GM19328 (cell line): ENCODE data around the gene SLC36A3.
A peak's percentile ranks its signal among the peaks of the same experiment; 100 is the strongest.
"Not testable (repeated sequence)": the region's sequence is repeated elsewhere in the genome, so short reads cannot be mapped to it uniquely, and the experiment has no call there.

Source experiments
- ATAC-seq: cut with Tn5 transposase; IDR thresholded peaks from one replicate; pipeline ENCODE4 v1.9.1; 2021; ENCODE audit warnings: mild to moderate bottlenecking, moderate library complexity; ENCODE audit not compliant: unreplicated experiment

Gene SLC36A3

GRCh38 chr5:151309266-151309665 is 5.7 kb upstream of the SLC36A3 start:
- not testable (repeated sequence) for ATAC-seq

DNA sequence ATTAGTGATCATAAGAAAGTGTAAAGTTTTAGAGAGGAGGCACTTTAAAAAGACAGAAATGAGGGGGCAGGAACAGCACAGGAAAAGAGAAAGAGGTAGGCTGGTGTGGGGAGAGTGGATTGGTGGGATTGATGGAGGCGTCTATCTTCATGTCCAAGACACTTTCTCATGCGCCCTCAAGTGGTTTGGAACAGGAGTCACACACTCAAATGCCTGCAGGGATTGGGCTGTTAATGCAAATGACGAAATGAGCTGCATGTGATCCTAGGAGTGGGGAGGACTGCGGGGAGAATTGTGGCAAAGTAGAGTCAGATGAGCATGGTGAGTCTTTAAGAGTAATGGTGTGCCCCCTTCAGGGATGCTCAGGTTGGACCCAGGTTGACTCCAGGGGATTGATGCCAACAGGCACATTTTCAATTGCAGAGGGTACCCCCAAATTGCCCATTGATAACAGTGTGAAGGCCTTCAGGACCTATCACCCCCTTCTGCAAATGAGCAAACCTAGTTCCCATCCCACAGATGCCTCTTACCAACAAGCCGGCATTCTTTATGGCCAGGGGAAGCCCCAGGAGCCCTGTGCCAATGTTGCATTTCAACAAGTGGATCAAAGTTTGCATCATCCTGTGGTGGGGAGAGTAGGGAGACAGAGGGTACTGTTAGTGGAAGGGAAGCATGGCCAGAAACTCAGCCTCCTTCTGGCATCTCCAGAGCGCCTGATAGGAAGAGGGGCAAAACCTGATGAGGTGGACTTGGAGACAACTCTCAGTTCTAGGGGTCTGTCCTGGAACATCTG is 5.3 kb downstream of the SLC36A3 start:
- ATAC-seq, result no peak

DNA sequence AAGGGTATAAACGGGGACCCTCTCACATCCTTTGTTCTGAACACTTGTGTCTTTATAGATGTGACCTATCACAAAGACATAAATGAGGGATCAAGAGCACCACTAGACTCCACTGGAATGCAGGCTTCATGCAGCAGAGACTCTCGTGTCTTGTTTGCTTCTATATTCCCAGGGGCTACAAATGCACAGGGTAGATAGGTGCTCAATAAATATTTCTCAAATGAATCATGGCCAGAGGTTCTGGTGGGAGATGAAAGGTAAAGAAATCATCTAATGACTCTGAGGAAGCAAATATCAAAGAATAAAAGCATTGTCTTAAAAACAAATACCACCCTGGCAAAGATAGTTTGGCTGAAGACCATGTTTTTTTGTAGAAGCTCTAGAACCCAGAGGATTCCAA is 6.6 kb downstream of the SLC36A3 start:
- no peak for ATAC-seq

- ATAC-seq, result no peak
Observed at GRCh38 chr5:151296478-151296830, 7.1 kb downstream of the SLC36A3 start.

- no peak for ATAC-seq
Observed at GRCh38 chr5:151295791-151296477, 7.6 kb downstream of the SLC36A3 start.

DNA sequence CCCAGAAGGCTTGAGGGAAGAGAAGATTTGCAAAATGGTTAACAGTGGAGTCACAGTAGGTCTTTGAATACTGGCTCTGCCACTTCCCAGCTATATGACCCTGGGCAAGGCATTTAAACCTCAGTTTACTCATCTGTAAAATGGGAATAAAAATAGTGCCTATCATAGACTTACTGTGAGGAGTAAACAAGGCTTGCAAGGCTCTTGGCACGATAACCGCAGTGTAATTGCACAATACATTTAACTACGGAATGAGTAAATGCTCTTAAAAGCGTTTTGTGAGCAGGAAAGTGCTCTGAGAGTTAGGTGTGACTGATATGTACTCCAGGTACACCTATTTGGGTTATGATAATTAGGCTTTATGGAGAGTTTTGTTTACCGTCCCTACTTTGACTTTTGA is 8.4 kb downstream of the SLC36A3 start:
- no peak for ATAC-seq

DNA sequence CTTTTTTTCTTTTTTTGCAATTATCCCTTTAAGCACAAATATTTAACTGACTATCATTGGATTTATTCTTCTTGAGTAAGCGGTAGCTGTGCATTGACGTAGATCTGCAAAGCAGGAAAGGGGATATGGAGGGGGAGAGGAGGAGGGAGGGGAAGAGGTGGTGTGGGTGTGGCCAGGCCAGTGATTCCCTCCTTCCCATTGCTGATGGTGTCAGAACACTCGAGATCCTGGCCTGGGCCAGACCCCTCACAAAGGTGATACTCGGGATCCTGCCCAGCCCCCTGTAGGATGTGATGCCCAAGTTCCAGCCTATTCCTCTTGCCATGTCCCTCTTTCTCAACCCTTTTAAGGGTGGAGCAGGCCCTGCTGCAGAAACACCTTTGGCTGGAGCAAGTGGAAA is 9.9 kb downstream of the SLC36A3 start:
- no peak for ATAC-seq

- no peak for ATAC-seq
Observed at GRCh38 chr5:151288180-151288579, 15.4 kb downstream of the SLC36A3 start.

DNA sequence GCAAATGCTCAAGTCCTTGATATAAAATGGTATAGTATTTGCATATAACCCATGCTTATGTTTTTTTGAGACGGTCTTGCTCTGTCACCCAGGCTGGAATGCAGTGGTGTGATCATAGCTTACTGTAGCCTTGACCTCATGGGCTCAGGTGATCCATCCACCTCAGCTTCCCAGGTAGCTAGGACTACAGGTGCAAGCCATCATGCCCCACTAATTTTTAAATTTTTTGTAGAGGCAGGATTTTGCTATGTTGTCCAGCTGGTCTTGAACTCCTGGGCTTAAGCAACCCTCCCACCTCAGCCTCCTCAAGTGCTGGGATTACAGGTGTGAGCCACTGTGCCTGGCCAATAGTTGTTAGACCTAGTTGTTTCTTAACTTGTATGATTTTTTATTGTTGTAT is 17.3 kb downstream of the SLC36A3 start:
- no peak for ATAC-seq

DNA sequence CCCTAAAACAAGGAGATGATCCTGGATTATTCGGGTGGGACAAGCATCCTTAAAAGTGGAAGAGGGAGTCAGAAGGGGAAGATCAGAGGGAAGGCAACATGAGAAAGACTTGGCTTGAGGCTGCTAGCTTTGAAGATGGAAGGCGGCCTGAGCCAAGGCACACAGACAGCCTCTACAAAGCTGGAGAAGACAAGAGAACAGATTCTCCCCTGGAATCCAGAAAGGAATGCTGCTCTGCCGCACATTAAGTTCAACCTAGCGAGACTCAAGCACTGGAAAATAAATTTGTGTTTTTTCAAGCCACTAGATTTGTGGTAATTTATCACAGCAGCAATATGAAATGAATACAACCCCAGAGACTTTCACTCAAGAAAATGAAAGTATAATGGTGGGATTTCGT is 17.9 kb downstream of the SLC36A3 start:
- ATAC-seq, result no peak

DNA sequence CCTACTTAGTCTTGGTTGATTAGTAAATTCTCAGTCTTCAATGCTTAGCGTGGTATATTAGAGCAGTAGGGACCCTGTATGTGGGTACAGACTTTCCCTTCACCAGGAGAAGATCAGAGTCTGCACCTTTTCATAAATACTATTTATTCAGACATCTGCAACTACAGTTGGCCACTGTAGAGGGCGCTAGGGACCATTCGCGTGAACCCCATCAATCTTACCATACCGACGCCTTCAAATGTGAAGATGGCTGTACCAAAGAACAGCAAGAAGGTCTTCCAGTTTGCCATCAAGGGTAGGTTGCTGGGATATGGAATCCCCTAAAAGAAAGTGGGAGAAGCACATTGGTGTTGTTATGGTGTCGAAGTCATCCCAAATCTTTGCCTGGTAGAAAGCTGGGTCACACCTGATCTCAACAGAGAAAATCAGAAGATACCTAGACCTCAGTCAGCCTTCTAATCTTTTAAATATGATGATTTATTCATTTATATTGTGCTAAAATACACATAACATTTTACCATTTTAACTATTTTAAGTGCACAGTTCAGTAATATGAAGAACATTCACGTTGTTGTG is 19.1 kb downstream of the SLC36A3 start:
- no peak for ATAC-seq

- ATAC-seq, result no peak
Observed at GRCh38 chr5:151283120-151283825, 20.3 kb downstream of the SLC36A3 start.

GRCh38 chr5:151281001-151281639 is 22.4 kb downstream of the SLC36A3 start:
- no peak for ATAC-seq

GRCh38 chr5:151280443-151280842 is 23.1 kb downstream of the SLC36A3 start:
- no peak for ATAC-seq

DNA sequence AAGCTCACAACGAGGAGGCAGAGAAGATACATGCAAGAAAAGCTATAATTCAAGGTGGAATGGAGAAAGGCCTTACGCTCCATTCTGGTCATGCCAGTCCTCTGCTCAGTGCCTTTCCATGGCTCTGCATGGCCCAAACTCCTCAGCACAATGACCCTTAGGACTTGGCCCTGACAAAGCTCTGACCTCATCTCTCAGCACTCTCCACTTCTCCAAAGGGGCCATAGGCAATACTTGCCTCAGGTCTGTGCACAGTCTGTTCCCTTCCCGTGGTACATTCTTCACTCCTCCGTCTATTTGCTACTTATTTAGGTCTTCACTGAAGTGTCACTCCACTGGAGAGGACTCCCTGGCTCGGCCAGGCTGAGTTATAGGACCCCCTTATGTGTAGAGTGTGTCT is 24.7 kb downstream of the SLC36A3 start:
- ATAC-seq, result no peak

GRCh38 chr5:151275803-151276202 is 27.8 kb downstream of the SLC36A3 start:
- ATAC-seq, result no peak

GRCh38 chr5:151274666-151275065 is 28.9 kb downstream of the SLC36A3 start:
- ATAC-seq, result no peak

- no peak for ATAC-seq
Observed at GRCh38 chr5:151271336-151271735, 32.2 kb downstream of the SLC36A3 start.

- peak; percentile 68 for ATAC-seq
Observed at GRCh38 chr5:151270599-151270998, 33.0 kb downstream of the SLC36A3 start.

- no peak for ATAC-seq
Observed at GRCh38 chr5:151267491-151268260, 35.9 kb downstream of the SLC36A3 start.
